Large intestine (tissue), 3 donors: Measurements from ENCODE around the gene RNF213. TPM values are rescaled to one million over a fixed set of nuclear protein-coding genes. Genes with fewer than 3 reads are reported as not detected.
A peak's percentile ranks its signal among the peaks of the same experiment; 100 is the strongest.

ENCODE experiments used
- DNase-seq, 2 donors: peaks; one replicate each; pipeline versions ENCODE4 v3.0.0 to v3.0.0-alpha.2; 2013
- H3K27ac ChIP-seq: one replicate; pipeline ENCODE4 v1.5.1; 2013; ENCODE audit warnings: low read length
- H3K27me3 ChIP-seq: 2 replicates; pipeline ENCODE4 v1.6.1; 2013; ENCODE audit warnings: low read length; ENCODE audit not compliant: control insufficient read depth, insufficient read depth
- H3K36me3 ChIP-seq: 2 replicates; pipeline ENCODE4 v1.6.1; 2013; ENCODE audit warnings: low read length; ENCODE audit not compliant: control insufficient read depth, insufficient read depth
- H3K4me1 ChIP-seq: one replicate; pipeline ENCODE4 v1.6.1; 2013; ENCODE audit warnings: low read length; ENCODE audit not compliant: control insufficient read depth, insufficient read depth
- H3K4me3 ChIP-seq: one replicate; pipeline ENCODE4 v1.5.1; 2013; ENCODE audit warnings: low read length
- H3K9me3 ChIP-seq: one replicate; pipeline ENCODE4 v1.6.1; 2013; ENCODE audit warnings: mild to moderate bottlenecking, low read depth, low read length, moderate library complexity; ENCODE audit not compliant: control insufficient read depth
- WGBS: methylation state at CpG from one replicate; pipeline ENCODE4 v1.1.5; 2013; ENCODE audit warnings: low lambda C conversion rate; ENCODE audit not compliant: insufficient coverage; 5-methylcytosine and 5-hydroxymethylcytosine counted together
- polyA plus RNA-seq: library from polyadenylated mRNA; unstranded; fragments of 120-200 nt; gene quantifications from one replicate; pipeline ENCODE4 v1.2.1, GENCODE V29; 2013

Gene RNF213
- polyA plus RNA-seq, 1 donor = 103 TPM

- Histone ChIP-seq H3K4me3 (peak overlapping the region; percentile 87), H3K27ac (peak overlapping the region; percentile 95), H3K27me3 (no peaks in the 10 kb centered on the region), H3K4me1 (peaks cover 15% of the 10 kb centered on the region), H3K36me3 (peaks cover 25% of the 10 kb centered on the region), H3K9me3 (no peaks in the 10 kb centered on the region)
- no peak for DNase-seq
- no CpG with 5 or more reads among the region's 39 CpGs for WGBS
Observed at GRCh38 chr17:80415626-80416137, 155.0 kb downstream of the RNF213 start.

GRCh38 chr17:80416260-80416939 lies 155.7 kb downstream of the RNF213 start:
- WGBS = 93% methylated on average over 5 of the region's 7 CpGs

GRCh38 chr17:80416940-80417293 lies 156.3 kb downstream of the RNF213 start:
- DNase-seq = no peak
- Histone ChIP-seq H3K27ac (no peak overlapping the region), H3K9me3 (no peaks in the 10 kb centered on the region), H3K4me1 (peaks cover 15% of the 10 kb centered on the region), H3K36me3 (peaks cover 27% of the 10 kb centered on the region), H3K27me3 (no peaks in the 10 kb centered on the region), H3K4me3 (no peak overlapping the region)
- WGBS = no CpG with 5 or more reads among the region's 6 CpGs

More at GRCh38 chr17:80416260-80416939, 155.7 kb downstream of the RNF213 start:
- Histone ChIP-seq H3K9me3 (no peaks in the 10 kb centered on the region), H3K4me1 (peaks cover 15% of the 10 kb centered on the region), H3K27me3 (no peaks in the 10 kb centered on the region), H3K4me3 (peak overlapping the region; percentile 87), H3K36me3 (peaks cover 27% of the 10 kb centered on the region), H3K27ac (no peak overlapping the region)
- DNase-seq = no peak

- Histone ChIP-seq H3K9me3 (no peaks in the 10 kb centered on the region), H3K4me3 (no peak overlapping the region), H3K4me1 (peaks cover 11% of the 10 kb centered on the region), H3K27me3 (no peaks in the 10 kb centered on the region), H3K36me3 (peaks cover 27% of the 10 kb centered on the region), H3K27ac (no peak overlapping the region)
- DNase-seq = no peak
- 90% methylated on average over 2 of the region's 11 CpGs for WGBS
Observed at GRCh38 chr17:80418589-80418988, 157.9 kb downstream of the RNF213 start.

GRCh38 chr17:80419255-80419654 lies 158.6 kb downstream of the RNF213 start:
- peaks cover 27% of the 10 kb centered on the region for H3K36me3 ChIP-seq
- WGBS = no CpG with 5 or more reads among the region's 11 CpGs

GRCh38 chr17:80421381-80422090 lies 160.9 kb downstream of the RNF213 start:
- DNase-seq = no peak
- H3K9me3 ChIP-seq = no peaks in the 10 kb centered on the region
- no peak overlapping the region for H3K27ac ChIP-seq
- no peaks in the 10 kb centered on the region for H3K4me1 ChIP-seq
- no peak overlapping the region for H3K4me3 ChIP-seq
- no CpG with 5 or more reads among the region's 20 CpGs for WGBS
- H3K36me3 ChIP-seq = peaks cover 27% of the 10 kb centered on the region
- no peaks in the 10 kb centered on the region for H3K27me3 ChIP-seq

More at GRCh38 chr17:80419255-80419654, 158.6 kb downstream of the RNF213 start:
- H3K4me3 ChIP-seq = no peak overlapping the region
- peaks cover 8% of the 10 kb centered on the region for H3K4me1 ChIP-seq
- DNase-seq = no peak
- no peaks in the 10 kb centered on the region for H3K27me3 ChIP-seq
- no peak overlapping the region for H3K27ac ChIP-seq
- H3K9me3 ChIP-seq = no peaks in the 10 kb centered on the region

GRCh38 chr17:80422276-80422675 lies 161.6 kb downstream of the RNF213 start:
- WGBS = no CpG with 5 or more reads among the region's 18 CpGs
- no peaks in the 10 kb centered on the region for H3K4me1 ChIP-seq
- H3K36me3 ChIP-seq = peaks cover 20% of the 10 kb centered on the region
- H3K27me3 ChIP-seq = no peaks in the 10 kb centered on the region
- DNase-seq = no peak
- H3K4me3 ChIP-seq = no peak overlapping the region
- no peaks in the 10 kb centered on the region for H3K9me3 ChIP-seq
- H3K27ac ChIP-seq = no peak overlapping the region

- no peak overlapping the region for H3K27ac ChIP-seq
- no peaks in the 10 kb centered on the region for H3K9me3 ChIP-seq
- H3K27me3 ChIP-seq = no peaks in the 10 kb centered on the region
- WGBS = no CpG with 5 or more reads among the region's 20 CpGs
- no peaks in the 10 kb centered on the region for H3K4me1 ChIP-seq
- peaks cover 13% of the 10 kb centered on the region for H3K36me3 ChIP-seq
- H3K4me3 ChIP-seq = no peak overlapping the region
- no peak for DNase-seq
Observed at GRCh38 chr17:80422981-80423380, 162.3 kb downstream of the RNF213 start.

GRCh38 chr17:80423536-80424225 lies 163.0 kb downstream of the RNF213 start:
- WGBS = no CpG with 5 or more reads among the region's 13 CpGs
- Histone ChIP-seq H3K27me3 (no peaks in the 10 kb centered on the region), H3K36me3 (peaks cover 11% of the 10 kb centered on the region), H3K4me3 (no peak overlapping the region), H3K9me3 (no peaks in the 10 kb centered on the region), H3K4me1 (no peaks in the 10 kb centered on the region), H3K27ac (no peak overlapping the region)
- no peak for DNase-seq

GRCh38 chr17:80424261-80424660 lies 163.6 kb downstream of the RNF213 start:
- no CpG with 5 or more reads among the region's 8 CpGs for WGBS
- Histone ChIP-seq H3K4me1 (no peaks in the 10 kb centered on the region), H3K27ac (no peak overlapping the region), H3K27me3 (no peaks in the 10 kb centered on the region), H3K4me3 (no peak overlapping the region), H3K9me3 (no peaks in the 10 kb centered on the region), H3K36me3 (peaks cover 17% of the 10 kb centered on the region)
- no peak for DNase-seq
